GM20000 (cell line): ENCODE data around the gene AMOTL1.

ENCODE experiments used
- DNase-seq: peaks from one replicate; pipeline ENCODE4 v3.0.0; 2012; ENCODE audit warnings: low spot score
- CTCF ChIP-seq: IDR thresholded peaks from 2 replicates; pipeline ENCODE4 v1.5.1; 2012; ENCODE audit warnings: mild to moderate bottlenecking, control low read depth; ENCODE audit errors: extremely low read depth, missing control alignments

The AMOTL1 gene

DNA sequence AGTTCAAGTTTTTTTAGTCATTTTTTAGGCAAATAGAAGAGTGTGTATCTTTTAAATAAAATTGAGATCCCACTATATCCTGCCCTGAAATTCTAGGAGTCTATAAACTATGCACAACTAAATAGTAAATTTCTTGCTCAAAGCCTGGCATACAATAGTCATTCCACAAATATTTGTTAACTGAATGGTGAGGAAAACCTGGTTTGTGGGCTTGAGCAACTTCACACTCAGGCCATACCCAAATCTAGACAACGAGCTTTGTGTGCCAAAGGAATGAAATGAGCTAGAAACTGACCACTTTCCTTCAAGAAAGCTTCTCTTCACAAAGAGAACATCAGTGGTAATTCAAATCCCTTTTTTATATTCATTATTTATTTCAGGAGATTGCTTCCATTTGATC lies 39.6 kb upstream of the AMOTL1 start:
- no peak for DNase-seq
- TF ChIP-seq CTCF, result no peak

DNA sequence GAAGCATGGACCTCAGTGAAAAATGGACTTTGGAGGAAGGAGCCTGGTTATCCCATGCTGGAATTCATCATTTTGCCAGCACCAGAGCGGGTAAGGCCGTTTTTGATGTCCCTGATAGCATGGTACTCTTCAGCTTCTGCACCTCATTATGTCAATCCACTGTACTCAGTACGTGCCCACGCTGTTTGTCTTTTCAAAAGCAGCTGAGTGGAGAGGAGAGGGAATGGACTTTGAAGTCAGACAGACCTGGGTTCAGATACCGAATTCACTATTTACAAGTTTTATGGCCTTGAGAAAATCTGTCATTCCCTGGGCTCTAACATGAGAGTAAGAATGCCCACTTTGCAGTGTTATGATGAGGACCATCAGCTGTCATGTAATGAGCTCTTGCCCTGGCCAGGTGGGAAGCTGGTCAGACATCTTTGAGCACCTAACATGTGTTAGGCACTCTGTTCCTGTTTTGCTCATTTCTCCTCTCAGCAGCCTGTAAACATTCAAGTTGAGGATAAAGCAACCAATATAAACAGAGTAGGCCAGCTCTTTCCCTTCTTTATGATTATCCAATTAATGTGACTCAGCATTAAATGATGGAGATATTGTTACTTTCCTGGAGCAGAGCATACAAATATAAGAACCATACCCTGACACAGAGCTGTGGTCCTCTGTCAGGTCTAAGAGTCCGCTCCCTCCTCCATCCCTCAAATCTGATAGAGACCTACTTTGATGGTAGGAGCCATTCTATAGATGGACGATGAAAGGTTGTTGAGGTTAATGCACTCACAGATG lies 39.0 kb upstream of the AMOTL1 start:
- DNase-seq, result no peak

GRCh38 chr11:94730153-94730552 lies 38.0 kb upstream of the AMOTL1 start:
- TF ChIP-seq CTCF, result no peak

More for the DNA sequence above, 39.0 kb upstream of the AMOTL1 start:
- TF ChIP-seq CTCF, result no peak

DNA sequence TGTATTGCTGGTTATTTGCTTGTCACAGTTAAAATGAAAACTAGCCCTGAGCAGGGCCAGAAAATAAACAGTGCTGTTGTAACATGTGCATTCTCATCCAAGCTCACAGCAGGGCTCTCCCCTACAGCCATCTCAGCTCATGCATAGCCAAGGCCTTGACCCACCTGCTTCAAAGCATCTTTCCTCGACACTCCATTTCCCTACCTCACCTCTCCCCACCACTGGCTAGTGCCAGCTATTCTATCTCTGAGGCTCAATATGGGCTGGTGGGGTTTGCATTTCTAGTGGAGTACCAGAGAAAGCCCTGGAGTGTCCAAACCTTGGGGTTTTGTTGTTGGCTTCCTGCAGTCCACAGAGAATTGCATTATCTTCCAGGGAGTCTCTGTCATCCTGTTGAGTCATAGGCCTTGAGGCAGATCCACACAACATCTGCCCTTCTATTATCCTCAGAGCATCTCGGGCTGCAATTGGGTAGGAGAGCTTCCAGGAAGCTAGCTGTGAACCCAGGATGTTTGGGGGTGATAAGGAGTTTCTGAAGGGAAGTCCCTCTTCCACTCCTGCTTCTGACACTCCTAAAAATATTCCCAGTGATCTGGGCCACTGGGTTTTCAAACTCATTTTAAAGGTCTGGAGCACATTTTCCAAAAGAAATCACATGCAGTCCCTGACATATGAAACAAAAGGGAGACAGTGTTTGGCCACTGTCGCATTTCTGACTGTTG lies 36.1 kb upstream of the AMOTL1 start:
- no peak for TF ChIP-seq CTCF
- DNase-seq, result no peak

More at GRCh38 chr11:94730153-94730552, 38.0 kb upstream of the AMOTL1 start:
- no peak for DNase-seq

- DNase-seq, result no peak
- no peak for TF ChIP-seq CTCF
These were observed 35.4 kb upstream of the AMOTL1 start for GRCh38 chr11:94732617-94733281.

GRCh38 chr11:94734563-94735275 lies 33.4 kb upstream of the AMOTL1 start:
- no peak for DNase-seq
- no peak for TF ChIP-seq CTCF
